Fibroblast of skin of right quadriceps (primary cell): Measurements from ENCODE around the gene ANXA8L1.
"Not testable (repeated sequence)": the region's sequence is repeated elsewhere in the genome, so short reads cannot be mapped to it uniquely, and the experiment has no call there.

Source experiments
- DNase-seq: peaks from one replicate; pipeline ENCODE4 v3.0.0-alpha.2; 2013

ANXA8L1 gene

GRCh38 chr10:46375406-46375805 lies at the start of gene ANXA8L1:
Gene ANXA8L1, plus strand, starts transcription at chr10:46375776. Its CDS starts 76 bp downstream, at chr10:46375852.
- not testable (repeated sequence) for DNase-seq

GRCh38 chr10:46326066-46326465 lies 49.5 kb upstream of the ANXA8L1 start:
- DNase-seq, result no peak

GRCh38 chr10:46326971-46327370 lies 48.6 kb upstream of the ANXA8L1 start:
- no peak for DNase-seq

- DNase-seq, result no peak
Observed at GRCh38 chr10:46327685-46328084, 47.9 kb upstream of the ANXA8L1 start.

- DNase-seq, result no peak
Observed at GRCh38 chr10:46328853-46329689, 46.5 kb upstream of the ANXA8L1 start.

- no peak for DNase-seq
Observed at GRCh38 chr10:46329690-46330016, 45.9 kb upstream of the ANXA8L1 start.

GRCh38 chr10:46330894-46331293 lies 44.7 kb upstream of the ANXA8L1 start:
- no peak for DNase-seq

- not testable (repeated sequence) for DNase-seq
Observed at GRCh38 chr10:46365484-46365883, 10.1 kb upstream of the ANXA8L1 start.

- DNase-seq, result not testable (repeated sequence)
Observed at GRCh38 chr10:46367209-46367608, 8.4 kb upstream of the ANXA8L1 start.

GRCh38 chr10:46367666-46368240 lies 7.8 kb upstream of the ANXA8L1 start:
- not testable (repeated sequence) for DNase-seq

- DNase-seq, result not testable (repeated sequence)
Observed at GRCh38 chr10:46368956-46369355, 6.6 kb upstream of the ANXA8L1 start.

- DNase-seq, result not testable (repeated sequence)
Observed at GRCh38 chr10:46374410-46374809, 1.2 kb upstream of the ANXA8L1 start.

- DNase-seq, result not testable (repeated sequence)
Observed at GRCh38 chr10:46377022-46377421, 1.4 kb downstream of the ANXA8L1 start.

- not testable (repeated sequence) for DNase-seq
Observed at GRCh38 chr10:46377651-46378050, 2.1 kb downstream of the ANXA8L1 start.

GRCh38 chr10:46378108-46378507 lies 2.5 kb downstream of the ANXA8L1 start:
- DNase-seq, result not testable (repeated sequence)

GRCh38 chr10:46379233-46379848 lies 3.8 kb downstream of the ANXA8L1 start:
- DNase-seq, result not testable (repeated sequence)

- not testable (repeated sequence) for DNase-seq
Observed at GRCh38 chr10:46385858-46386257, 10.3 kb downstream of the ANXA8L1 start.

GRCh38 chr10:46386694-46387093 lies 11.1 kb downstream of the ANXA8L1 start:
- DNase-seq, result not testable (repeated sequence)

- DNase-seq, result not testable (repeated sequence)
Observed at GRCh38 chr10:46387309-46387902, 11.8 kb downstream of the ANXA8L1 start.

GRCh38 chr10:46391422-46391821 lies 15.8 kb downstream of the ANXA8L1 start:
- DNase-seq, result not testable (repeated sequence)

- peak; percentile 72 for DNase-seq
Observed at GRCh38 chr10:46396441-46397279, 21.1 kb downstream of the ANXA8L1 start.

GRCh38 chr10:46397767-46398166 lies 22.2 kb downstream of the ANXA8L1 start:
- DNase-seq, result not testable (repeated sequence)
